ENCODE measurements around the gene RNASEH2A. TPM values are rescaled to one million over a fixed set of nuclear protein-coding genes. Genes with fewer than 3 reads are reported as not detected.

Gene RNASEH2A
- total RNA-seq, 1 experiment from 2014 or later, result 85.4 TPM

Other genes starting within 250 kb of the RNASEH2A start
- 3.1 and 5.2 TPM in 2 replicates for gene ZNF490, start 195.8 kb upstream of the RNASEH2A start, total RNA-seq (2014; rRNA removed; shearing (Covaris generic))
- 7.4 and 10.2 TPM in 2 replicates for gene ZNF791, start 195.7 kb upstream of the RNASEH2A start, total RNA-seq (2014; rRNA removed; shearing (Covaris generic))
- 58.4 and 71.2 TPM in 2 replicates for gene MAN2B1, start 139.8 kb upstream of the RNASEH2A start, total RNA-seq (2014; rRNA removed; shearing (Covaris generic))
- 11.6 and 12.5 TPM in 2 replicates for gene WDR83, start 139.8 kb upstream of the RNASEH2A start, total RNA-seq (2014; rRNA removed; shearing (Covaris generic))
- 83.1 and 86.4 TPM in 2 replicates for gene DHPS, start 124.7 kb upstream of the RNASEH2A start, total RNA-seq (2014; rRNA removed; shearing (Covaris generic))
- gene GNG14, start 118.6 kb upstream of the RNASEH2A start, total RNA-seq (2014; rRNA removed; shearing (Covaris generic)), result not detected in 2 replicates
- 15.3 and 21.2 TPM in 2 replicates for gene FBXW9, start 110.0 kb upstream of the RNASEH2A start, total RNA-seq (2014; rRNA removed; shearing (Covaris generic))
- gene TNPO2, start 82.7 kb upstream of the RNASEH2A start, total RNA-seq (2014; rRNA removed; shearing (Covaris generic)), result 34.1 and 48.9 TPM in 2 replicates
- gene TRIR, start 71.9 kb upstream of the RNASEH2A start, total RNA-seq (2014; rRNA removed; shearing (Covaris generic)), result 186 and 218 TPM in 2 replicates
- 113 and 166 TPM in 2 replicates for gene GET3, start 69.1 kb upstream of the RNASEH2A start, total RNA-seq (2014; rRNA removed; shearing (Covaris generic))
- 0.37 and 1.5 TPM in 2 replicates for gene BEST2, start 54.8 kb upstream of the RNASEH2A start, total RNA-seq (2014; rRNA removed; shearing (Covaris generic))
- 15.4 and 30.4 TPM in 2 replicates for gene HOOK2, start 31.0 kb upstream of the RNASEH2A start, total RNA-seq (2014; rRNA removed; shearing (Covaris generic))
- 10.0 and 22.6 TPM in 2 replicates for gene JUNB, start 15.1 kb upstream of the RNASEH2A start, total RNA-seq (2014; rRNA removed; shearing (Covaris generic))
- 508 and 571 TPM in 2 replicates for gene PRDX2, start 4.8 kb upstream of the RNASEH2A start, total RNA-seq (2014; rRNA removed; shearing (Covaris generic))
- gene THSD8, start 4.5 kb upstream of the RNASEH2A start, total RNA-seq (2014; rRNA removed; shearing (Covaris generic)), result not detected in 2 replicates
- gene RTBDN, start 28.0 kb downstream of the RNASEH2A start, total RNA-seq (2014; rRNA removed; shearing (Covaris generic)), result 1.3 TPM in 2 replicates
- 5.5 and 7.0 TPM in 2 replicates for gene MAST1, start 31.9 kb downstream of the RNASEH2A start, total RNA-seq (2014; rRNA removed; shearing (Covaris generic))
- gene DNASE2, start 74.9 kb downstream of the RNASEH2A start, total RNA-seq (2014; rRNA removed; shearing (Covaris generic)), result 15.3 and 16.8 TPM in 2 replicates
- 0.37 and 0.76 TPM in 2 replicates for gene KLF1, start 80.6 kb downstream of the RNASEH2A start, total RNA-seq (2014; rRNA removed; shearing (Covaris generic))
- gene GCDH, start 84.6 kb downstream of the RNASEH2A start, total RNA-seq (2014; rRNA removed; shearing (Covaris generic)), result 42.3 and 59.4 TPM in 2 replicates
- 0.24 and 2.0 TPM in 2 replicates for gene SYCE2, start 112.7 kb downstream of the RNASEH2A start, total RNA-seq (2014; rRNA removed; shearing (Covaris generic))
- 93.0 and 117 TPM in 2 replicates for gene FARSA, start 127.1 kb downstream of the RNASEH2A start, total RNA-seq (2014; rRNA removed; shearing (Covaris generic))
- gene CALR, start 132.0 kb downstream of the RNASEH2A start, total RNA-seq (2014; rRNA removed; shearing (Covaris generic)), result 911 and 1,131 TPM in 2 replicates
- gene RAD23A, start 139.3 kb downstream of the RNASEH2A start, total RNA-seq (2014; rRNA removed; shearing (Covaris generic)), result 146 and 155 TPM in 2 replicates
- gene GADD45GIP1, start 150.6 kb downstream of the RNASEH2A start, total RNA-seq (2014; rRNA removed; shearing (Covaris generic)), result 40.4 and 51.7 TPM in 2 replicates
- 0.15 TPM in 1 of 2 replicates, not detected in the other for gene DAND5, start 163.0 kb downstream of the RNASEH2A start, total RNA-seq (2014; rRNA removed; shearing (Covaris generic))
- gene NFIX, start 188.9 kb downstream of the RNASEH2A start, total RNA-seq (2014; rRNA removed; shearing (Covaris generic)), result 0.03 and 0.07 TPM in 2 replicates